ENCODE results near the gene PPP1R13B.
A peak's percentile ranks its signal among the peaks of the same experiment; 100 is the strongest.

The PPP1R13B gene

DNA sequence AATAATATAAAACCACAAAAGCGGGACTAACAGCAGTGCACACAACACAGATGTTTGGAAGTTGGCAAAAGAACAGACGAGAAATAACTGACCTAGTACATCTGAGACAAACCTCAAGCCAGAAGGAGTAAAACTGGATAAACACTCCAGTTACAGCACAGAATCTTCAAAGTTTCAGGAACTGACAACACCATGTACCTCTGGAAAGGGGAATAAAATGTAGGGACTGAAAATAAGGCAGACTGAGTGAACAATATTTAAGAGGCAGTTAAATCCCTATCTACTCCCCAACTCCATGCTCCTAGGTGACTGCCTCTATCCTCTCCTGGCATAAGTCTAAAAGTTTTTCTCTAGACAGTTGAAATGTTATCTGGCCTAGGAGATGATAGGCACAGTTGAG, 73.9 kb downstream of the PPP1R13B start:
- no peak for DNase-seq

DNA sequence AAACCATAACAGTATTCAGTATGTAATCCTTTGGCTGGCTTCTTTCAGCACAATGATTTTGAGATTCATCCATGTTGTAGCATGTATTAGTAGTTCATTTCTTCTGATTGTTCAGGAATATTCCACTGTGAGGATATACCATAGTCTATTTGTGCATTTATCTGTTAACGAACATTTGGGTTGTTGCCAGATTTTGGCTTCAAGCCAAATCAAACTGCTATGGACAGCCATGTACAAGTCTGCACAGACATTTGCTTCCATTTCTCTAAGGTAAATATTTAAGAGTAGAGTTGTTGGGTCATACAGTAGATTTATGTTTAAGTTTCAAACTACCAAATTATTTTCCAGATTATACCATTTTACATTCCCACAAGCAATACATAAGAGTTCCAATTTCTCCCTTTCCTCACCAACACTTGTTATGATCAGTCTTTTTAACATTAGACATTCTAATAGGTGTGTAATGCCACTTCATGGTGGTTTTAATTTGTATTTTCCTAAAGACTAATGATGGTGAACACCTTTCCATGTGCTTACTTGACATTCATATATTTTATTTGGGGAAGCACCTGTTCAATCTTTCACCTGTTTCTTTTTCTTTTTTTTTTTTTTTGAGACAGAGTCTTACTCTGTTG, 75.2 kb downstream of the PPP1R13B start:
- no peak for DNase-seq

DNA sequence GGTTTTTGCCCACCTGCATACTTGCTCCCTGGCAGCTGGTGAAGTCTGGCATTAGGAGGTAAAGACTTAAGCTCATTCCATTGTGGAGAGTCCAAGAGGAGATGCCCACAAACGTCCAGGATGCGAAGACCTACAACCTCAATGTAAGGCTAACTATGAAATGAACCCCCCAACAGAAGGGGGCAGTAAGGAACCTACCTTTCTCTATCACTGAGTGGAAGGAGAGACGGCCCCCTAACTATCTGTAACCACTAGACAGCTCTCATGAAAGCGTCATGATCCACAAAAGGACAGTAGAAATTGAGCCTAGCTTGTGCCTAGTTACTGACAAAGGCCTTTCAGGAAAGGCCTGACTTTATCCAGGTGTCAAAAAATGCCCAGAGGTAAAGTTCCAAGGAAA, 76.5 kb downstream of the PPP1R13B start:
- DNase-seq: no peak

DNA sequence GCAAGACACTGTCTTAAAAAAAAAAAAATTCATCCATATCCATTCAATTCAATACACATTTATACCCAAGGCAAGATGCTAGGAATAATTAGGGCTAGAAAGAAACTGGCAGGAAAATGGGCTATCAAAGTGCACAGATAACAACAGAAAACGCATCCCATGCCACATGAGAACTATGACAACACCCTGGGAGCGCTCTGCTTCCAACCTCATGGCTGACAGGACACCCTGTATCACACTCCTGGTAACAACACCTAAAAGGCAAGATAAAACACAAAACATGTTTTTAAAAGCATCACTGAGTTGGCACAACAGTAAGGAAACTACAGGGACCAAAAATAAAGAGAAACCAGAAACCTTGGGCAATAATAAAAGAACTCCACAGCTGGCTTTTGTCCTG, 76.9 kb downstream of the PPP1R13B start:
- DNase-seq: no peak

DNA sequence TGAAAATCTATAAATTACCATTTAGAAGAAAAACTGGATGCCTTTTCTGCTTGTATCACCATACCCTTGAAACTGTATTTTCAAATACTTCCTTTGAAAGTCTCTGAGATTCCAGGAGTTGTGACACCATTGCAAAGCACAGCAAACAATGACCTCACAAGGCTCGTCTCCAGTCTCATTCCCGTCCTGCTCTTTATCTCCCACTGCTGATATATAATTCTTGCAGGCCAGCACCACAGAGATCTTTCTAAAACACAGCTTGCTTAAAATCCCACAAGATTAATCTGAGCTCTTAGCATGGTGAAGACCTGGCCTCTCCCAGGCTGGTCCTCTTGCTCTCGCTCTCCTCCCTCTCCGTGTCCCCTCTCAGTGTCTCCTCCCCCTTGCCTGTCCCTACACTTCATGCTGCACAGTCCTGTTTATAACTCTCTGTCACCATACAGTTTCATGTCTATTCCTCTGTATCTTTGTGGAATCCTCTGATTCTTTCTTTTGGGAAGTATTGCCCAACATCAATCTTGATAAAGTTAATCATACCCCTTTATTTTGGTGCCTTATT, 80.0 kb downstream of the PPP1R13B start:
- no peak for DNase-seq

DNA sequence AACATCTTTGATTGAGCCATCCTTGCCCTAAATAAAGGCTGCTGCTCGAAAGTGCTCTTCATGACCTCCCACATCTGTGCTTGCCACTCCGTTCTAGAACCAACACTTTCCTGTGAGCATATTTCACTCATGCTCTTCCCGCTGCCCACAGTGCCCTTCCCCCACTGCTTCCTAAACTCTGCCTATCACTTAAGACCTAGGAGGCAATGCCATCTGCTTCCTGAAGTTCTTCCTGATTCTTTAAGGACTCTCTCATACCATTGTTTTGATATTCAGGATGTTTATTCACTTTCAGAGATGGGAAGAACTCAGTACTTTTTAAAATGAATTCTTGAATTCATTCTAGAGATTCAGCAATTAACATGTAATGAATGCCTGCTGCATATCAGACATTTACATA, 81.8 kb downstream of the PPP1R13B start:
- DNase-seq: no peak

DNA sequence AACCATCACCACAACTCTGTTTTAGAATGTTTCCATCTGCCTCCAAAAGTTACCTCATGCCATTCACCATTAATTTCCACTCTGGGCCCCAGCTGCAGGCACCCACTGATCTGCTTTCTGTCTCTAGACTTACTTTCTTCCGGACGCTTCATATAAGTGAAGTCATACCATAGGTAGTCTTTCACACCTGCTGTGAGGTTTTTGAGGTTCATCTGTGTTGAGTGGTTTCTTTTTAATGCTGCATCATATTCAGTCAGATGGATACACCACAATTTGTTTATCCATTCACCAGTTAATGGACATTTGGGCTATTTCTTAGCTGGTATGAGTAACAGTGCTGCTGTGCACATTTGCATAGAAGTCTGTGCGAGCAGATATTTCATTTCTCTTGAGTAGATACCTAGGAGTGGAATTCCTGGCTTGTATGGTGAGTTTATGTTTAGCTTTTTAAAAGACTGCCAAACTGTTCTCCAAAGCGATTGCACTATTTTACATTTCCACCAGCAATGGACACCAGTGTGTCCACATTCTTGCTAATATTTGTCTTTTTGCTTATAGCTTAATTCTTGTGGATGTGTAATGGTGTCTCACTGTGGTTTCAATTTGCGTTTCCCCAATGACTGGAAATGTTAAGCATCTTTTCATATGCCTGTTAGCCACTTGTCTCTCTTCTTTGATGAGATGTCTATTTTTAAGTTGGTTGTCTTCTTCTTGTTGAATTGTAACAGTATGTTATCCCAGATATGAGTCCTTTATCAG, 83.5 kb downstream of the PPP1R13B start:
- no peak for DNase-seq

DNA sequence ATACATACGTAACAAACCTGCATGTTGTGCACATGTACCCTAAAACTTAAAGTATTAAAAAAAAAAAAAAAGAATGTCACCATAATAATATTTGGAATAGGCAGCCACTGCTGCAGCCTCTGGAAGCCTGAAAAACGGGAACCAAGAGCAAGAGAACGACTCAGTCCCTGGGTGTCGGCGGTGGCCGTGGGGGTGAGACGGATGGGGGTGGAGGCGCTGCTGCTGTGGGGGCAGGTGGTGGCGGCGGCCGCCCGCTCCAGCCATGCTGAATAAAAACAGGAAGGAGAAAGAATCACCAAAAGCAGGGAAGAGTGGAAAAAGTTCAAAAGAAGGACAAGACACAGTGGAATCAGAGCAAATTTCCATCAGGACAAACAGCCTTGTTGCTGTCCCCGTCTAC, 84.8 kb downstream of the PPP1R13B start:
- no peak for DNase-seq

DNA sequence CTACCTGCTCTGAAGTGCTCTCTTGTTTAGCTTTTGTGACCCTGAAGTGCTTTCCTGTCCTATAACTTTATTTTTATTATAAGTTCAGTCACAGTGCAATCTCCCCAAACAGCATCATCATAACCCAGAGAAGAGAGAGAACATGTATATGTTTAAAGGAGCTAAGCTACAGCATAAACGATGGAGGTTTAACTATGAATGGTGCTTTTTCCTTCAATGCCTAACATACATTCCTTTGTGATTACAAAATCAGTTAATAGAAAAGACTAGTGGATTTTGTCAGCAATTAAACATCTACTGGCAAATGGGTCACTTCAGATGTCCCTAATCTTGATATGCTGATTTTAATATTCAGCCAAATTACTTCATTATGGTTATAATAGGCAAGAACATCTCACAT, 85.3 kb downstream of the PPP1R13B start:
- no peak for DNase-seq

DNA sequence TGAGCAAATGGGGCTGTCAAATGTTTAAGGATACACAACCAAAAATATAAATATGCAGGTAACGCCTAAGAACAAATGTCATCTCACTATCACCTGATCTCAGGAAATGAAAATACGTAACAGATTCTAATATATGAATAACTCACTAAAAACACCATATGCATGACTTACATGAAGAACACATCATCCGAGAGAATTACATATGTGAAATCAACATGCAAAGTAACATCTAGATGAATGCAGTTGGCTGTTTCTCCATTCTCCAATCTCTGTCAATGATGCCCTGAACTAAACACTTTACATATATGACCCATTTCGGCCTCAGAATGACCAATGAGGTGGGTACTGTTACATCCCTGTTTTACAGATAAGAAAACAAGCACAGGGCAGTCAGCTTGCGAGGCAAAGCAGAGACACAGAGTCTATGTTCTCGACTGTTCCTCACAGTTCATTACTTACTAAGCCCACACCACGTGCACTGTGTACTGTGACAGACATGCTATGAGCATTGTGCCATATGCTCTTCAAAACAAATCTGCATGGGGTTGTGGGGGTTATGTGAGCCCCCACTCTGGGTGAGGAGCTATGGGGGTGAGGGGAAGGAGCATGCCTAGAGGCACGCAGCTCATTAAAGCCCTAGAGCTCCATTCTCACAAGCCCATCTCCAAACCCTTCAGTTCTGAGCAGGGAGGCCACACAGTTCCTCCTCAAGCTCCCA, 89.2 kb downstream of the PPP1R13B start:
- no peak for DNase-seq

DNA sequence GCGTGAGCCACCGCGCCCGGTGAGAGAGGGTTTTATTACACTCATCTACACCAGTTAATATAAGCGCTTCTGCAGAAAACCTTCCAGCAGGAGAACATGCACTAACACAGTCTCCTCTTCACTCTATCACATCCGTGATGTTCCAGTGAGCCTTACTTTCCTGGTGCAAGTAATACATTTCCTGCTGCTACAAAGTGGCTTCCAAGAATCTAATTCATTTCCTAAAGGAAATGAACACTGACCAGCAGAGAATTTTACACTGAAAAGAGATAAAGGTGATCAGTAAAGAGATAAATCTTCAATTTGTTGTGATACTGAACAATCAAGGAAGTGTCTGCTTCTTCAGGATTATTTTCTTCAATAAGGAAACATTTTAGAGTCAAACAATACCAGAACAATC, 92.3 kb downstream of the PPP1R13B start:
- DNase-seq: no peak

DNA sequence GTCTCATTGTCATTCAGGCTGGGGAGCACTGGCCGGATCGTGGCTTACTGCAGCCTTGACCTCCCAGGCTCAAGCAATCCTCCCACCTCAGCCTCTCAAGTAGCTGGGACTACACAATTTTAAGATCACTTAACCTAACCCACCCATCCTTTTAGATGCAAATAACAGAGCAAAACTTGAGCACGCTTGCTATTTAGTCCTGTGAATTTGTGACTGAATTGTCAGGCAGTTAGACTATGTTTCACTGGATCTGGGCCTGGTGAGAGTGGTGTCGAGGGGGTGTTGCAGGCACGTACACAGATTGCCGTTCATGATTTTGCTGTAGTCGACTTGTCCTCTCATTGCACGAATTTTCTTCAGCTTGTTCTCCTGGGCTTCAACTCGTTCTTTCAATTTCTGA, 93.6 kb downstream of the PPP1R13B start:
- DNase-seq: no peak

DNA sequence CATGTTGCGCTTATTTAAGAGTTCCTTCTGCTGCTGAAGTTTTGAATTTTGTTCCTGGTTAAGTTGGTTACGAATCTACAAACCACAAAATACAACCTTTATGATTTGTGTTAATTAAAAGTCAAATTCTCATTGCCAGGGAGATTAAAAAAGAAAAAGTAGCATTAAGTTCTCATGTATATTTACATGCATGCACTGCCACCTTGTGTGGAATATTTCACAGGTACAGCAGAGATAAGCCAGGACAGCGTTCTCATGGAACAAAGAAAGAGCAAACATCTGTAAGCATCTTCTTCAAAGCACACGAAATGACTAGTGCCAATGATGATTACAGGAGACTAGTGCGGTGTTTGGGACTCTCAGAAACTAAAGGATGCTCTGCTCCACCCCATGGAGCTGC, 97.5 kb downstream of the PPP1R13B start:
- DNase-seq: no peak

DNA sequence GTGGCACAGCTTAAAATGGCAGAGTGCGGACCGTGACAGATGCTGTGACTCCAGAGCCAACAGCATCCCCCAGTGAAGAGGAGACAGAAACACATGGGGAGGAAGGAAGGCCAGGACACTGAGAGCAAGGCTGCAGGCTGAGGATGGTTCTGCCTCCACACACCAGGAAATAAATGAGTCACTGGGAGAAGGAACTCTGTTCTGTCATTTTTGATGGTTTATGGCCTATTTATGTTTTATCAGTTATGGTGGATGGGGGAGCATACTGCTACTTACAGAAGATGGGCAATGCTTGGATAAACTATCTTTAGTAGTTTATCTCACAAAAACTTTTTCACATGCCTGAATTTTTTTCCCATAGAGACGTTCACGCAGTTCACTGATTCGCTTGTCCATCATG, 97.9 kb downstream of the PPP1R13B start:
- no peak for DNase-seq

DNA sequence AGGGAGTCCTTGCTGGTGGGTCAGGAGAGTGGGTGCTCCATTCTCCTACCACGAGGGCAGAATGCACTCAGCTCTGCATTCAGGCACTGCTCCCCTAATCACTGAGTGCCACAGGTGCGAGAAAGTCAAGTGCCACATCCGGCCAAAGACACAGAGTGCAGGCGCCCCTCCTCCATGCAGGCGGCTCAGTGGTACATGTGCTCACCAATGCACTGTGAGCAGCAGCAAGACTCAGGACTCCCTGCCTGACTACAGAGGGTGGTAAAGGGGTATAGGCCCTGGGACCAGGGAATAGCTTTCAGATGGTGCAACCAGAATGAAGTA, 98.9 kb downstream of the PPP1R13B start:
- peak; percentile 54 for DNase-seq

DNA sequence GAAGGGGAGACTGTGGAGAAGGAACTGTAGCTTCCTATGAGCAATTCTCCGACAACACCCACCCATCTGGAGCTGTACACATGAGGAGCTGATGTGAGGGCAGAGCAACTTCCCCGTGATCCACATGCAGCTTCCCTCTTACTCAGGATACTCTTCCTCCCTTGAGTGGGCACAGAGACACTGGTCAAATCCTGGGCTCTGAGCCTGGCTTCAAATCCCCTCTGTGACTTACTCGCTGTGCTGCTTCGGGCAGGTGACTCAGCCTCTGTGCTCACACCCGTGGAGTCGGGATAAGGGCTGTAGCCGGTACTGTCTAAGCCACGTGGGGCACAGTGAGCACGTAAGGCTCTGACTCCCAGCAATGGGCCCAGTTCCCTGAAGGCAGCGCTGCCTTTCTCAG, 100.7 kb downstream of the PPP1R13B start:
- DNase-seq: no peak

DNA sequence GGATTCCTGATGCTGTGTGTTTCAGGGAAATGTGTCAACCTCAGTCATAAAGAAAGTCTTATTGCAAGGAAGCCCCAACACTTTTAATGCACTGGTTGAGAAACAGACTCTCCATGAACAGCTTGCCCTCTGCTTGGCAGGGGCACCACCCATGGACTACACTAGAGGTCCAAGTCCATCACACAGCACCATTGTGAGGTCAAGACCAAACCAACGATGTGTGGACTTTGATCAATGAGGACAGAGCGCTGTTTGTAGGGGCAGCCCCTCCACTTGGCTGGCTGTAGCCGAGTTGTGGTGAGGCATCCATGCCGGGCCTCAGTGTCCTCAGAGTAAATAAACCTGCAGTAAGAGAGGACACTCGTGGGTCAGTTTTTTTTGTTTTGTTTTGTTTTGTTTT, 102.0 kb downstream of the PPP1R13B start:
- DNase-seq: no peak

DNA sequence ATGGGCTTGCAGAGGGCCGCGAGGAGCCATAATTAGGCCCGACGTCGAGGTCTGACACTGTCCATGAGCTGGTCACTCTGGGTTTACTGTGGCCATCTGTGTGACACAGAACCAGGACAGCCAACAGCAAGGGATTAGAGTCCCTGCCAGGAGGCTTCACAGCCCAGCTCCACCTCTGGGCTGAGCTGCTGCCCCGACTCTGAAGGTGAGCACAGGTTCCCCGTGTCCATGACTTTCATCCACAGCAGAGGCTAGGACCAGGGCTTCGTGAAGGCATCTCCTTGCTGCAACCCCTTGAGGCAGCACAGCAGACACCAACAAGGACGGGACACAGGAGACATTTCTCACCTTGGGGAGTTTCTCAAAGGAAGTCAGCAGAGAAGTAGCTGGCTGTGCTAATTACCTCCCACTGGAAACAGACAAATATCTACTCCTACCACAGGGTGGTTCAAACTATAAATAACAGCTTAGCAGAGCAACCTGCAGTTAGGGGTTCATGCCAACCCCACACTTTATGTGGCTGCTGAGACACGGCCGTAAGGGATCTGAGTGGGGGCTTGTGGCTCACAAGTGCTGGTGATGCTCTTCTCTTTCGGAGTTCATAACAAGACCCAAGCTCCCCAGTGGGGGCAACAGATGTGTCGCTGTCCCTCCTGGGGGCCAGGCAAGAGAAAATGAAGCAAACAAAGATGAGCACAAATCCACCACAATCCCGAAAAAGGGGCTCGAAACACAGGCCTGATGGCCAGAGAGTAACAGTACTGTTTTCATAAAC, 102.6 kb downstream of the PPP1R13B start:
- no peak for DNase-seq

DNA sequence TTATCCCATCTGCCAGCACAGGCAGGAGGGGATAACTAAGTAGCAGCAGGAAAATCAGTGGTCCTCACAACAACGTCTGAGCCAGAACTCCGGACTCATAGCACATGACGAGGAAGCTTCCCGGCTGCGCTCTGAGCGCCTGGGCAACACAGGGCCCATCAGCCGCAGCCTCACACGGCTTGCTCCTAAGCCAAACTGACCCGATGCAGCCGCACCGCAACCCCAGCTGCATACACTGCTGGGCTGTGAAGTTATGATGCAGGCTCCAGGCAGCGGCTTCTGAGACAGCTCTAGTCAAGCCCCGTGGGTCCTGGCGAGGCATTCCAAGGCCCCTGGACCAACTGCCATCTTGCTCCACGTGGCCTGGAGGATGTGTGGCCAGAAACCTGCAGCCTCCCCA, 103.7 kb downstream of the PPP1R13B start:
- no peak for DNase-seq

DNA sequence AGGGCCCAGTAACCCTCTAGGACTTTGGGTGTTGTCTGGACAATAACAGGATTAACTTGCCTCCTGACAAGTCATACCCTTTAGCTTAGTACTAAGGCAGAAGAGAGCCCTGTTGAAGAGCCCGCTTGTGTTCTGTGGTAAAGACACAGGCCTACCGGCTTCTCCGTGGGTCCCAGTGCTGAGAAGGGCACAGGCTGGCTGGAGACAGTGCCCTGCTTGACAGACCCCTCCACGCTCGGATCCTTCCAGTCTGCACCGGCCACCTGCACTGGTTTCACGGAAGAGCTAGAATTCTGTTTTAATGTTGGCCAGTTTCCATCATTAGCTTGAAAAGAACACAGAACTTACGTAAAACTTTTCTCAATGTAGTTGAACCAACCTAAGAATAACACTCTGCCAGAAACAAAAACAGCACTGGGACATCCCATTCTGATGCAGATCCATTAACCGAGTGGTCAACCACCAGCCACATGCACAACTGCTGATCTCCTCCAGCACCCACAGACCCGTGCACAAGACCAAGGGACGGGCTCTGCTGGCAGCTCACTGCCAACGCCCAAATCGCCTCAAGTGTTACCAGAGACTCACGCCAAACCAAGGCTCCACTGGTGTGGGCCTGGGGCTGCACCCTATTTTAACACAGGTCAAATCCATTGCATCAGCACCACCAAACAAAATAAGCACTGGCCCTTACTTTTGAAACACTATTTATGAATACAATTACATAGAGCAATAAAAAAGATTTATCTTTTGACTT, 104.7 kb downstream of the PPP1R13B start:
- DNase-seq: no peak

DNA sequence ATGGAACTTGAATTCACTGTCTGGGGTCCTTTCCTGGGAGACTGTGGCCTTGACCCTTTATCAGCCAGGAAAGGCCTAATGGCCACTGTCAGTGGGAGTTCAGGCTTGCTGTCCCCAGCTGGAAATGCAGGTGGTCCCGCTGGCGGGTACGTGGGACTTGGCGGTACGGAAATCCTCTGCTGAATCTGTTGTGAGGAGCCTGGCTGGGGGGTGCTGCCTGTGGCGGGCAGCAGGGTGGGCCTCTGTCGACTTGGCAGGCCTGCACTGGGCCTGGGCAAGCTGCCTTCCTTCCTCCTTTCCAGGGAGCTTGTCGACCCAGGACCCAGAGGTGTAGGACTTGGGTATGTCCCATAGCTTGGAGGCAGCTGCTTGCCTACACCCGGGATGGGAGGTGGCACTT, 105.5 kb downstream of the PPP1R13B start:
- DNase-seq: no peak

DNA sequence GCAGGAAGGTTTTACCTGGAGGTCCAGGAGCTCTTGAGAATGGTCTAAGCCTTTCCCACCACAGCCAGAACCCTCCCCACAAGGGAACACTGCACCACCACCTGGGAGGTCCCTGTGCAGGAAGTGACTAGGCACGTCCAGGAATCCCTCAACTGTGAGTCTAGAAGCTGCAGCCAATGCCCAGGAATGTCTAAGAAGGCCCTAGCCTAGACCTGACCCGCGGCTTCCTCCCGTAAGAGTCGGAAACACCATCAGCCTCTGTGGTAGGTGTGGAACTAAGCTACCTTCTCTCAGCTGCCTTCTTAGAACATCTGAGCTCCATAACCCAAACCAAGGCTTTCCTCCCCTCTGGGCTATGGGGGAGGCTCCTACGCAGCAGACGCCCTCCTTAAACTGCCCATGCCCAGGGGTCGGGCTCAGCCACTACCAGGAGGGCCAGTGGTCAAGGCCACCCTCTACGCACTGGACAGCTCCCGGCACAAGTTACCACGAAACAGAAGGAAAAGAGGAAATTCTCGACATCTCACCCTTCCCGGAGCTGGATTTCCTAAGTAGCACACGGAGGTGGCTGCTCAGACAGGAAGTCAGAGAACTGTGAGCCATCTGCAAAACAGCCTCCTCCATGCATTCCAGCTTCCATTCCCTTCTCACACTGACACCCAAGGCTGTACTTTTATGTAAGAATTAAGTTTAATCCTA, 106.2 kb downstream of the PPP1R13B start:
- no peak for DNase-seq

All from CD4-positive, alpha-beta T cell treated with Interleukin-21 for 1 hour (primary cell).